ENCODE results near the gene CCL28. TPM values are rescaled to one million over a fixed set of nuclear protein-coding genes. Genes with fewer than 3 reads are reported as not detected.
"Not testable (repeated sequence)": the region's sequence is repeated elsewhere in the genome, so short reads cannot be mapped to it uniquely, and the experiment has no call there.

The CCL28 gene
- total RNA-seq, 1 experiment from 2014 or later, result not detected

- peaks cover 0 to 3% (median 1%) of the 10 kb centered on the region in 3 experiments; a peak in 2 of 7 replicates for H3K36me3 Mint-ChIP-seq (ENCODE audit: insufficient read depth in 1 of 3, low read depth in 3 of 3)
- Histone ChIP-seq H2AK5ac (ENCODE audit: insufficient read length, low read length) (no peak overlapping the region), H3K18ac (ENCODE audit: insufficient read length, low read depth, low read length) (no peak overlapping the region), H3K4me2 (ENCODE audit: insufficient read depth, insufficient read length, low read length) (no peak overlapping the region), H3K9me3 (ENCODE audit: control insufficient read depth, low read depth, low read length) (no peaks in the 10 kb centered on the region), H2BK5ac (ENCODE audit: insufficient read length, low read length) (no peak overlapping the region), H4K91ac (ENCODE audit: insufficient read length, low read depth, low read length) (no peak overlapping the region), H4K20me1 (ENCODE audit: control insufficient read depth, insufficient read depth, insufficient read length) (no peaks in the 10 kb centered on the region), H3K9ac (ENCODE audit: extremely low read depth, insufficient read length, low read length) (no peak overlapping the region), H3K79me2 (ENCODE audit: insufficient read depth, low read length) (no peaks in the 10 kb centered on the region), H2BK120ac (ENCODE audit: low read depth, low read length, poor library complexity, severe bottlenecking) (no peak overlapping the region), H3K27me3 (ENCODE audit: insufficient read depth, low read length) (no peaks in the 10 kb centered on the region), H3T11ph (ENCODE audit: low read length) (no peak overlapping the region), H3K23me2 (ENCODE audit: insufficient read length, low read depth, low read length, poor library complexity, severe bottlenecking) (no peaks in the 10 kb centered on the region), H4K8ac (replicated peaks; ENCODE audit: insufficient read length, low read depth, low read length) (no peak overlapping the region), H2BK12ac (ENCODE audit: insufficient read length, low read depth, low read length) (no peak overlapping the region), H3K4ac (ENCODE audit: low read depth, low read length) (no peak overlapping the region), H3K4me1 (ENCODE audit: insufficient read depth, low read length) (no peaks in the 10 kb centered on the region; the same call in 1 of the 2 replicates), H4K5ac (ENCODE audit: insufficient read length, low read depth, low read length) (no peak overlapping the region), H3K14ac (ENCODE audit: insufficient read depth, low read length) (no peak overlapping the region; the same call in 1 of the 2 replicates), H2AFZ (ENCODE audit: low read length) (no peak overlapping the region), H3K79me1 (ENCODE audit: insufficient read depth, low read depth, low read length, poor library complexity, severe bottlenecking) (no peaks in the 10 kb centered on the region), H3K27ac (ENCODE audit: insufficient read length, low read depth, low read length) (no peak overlapping the region), H2BK15ac (ENCODE audit: low read depth, low read length) (no peak overlapping the region), H2BK20ac (ENCODE audit: low read depth, low read length, poor library complexity, severe bottlenecking) (no peak overlapping the region), H3K23ac (ENCODE audit: insufficient read length, low read depth, low read length) (no peak overlapping the region), H3K56ac (ENCODE audit: insufficient read length, low read depth, low read length) (no peak overlapping the region)
- no peak overlapping the region for H3K4me3 Mint-ChIP-seq
- no peak for DNase-seq
- H3K4me1 Mint-ChIP-seq, result 0 out of 4 replicates have a peak, but pooled peaks cover 0 to 3% of the 10 kb centered on the region in 2 experiments
- no CpG with 5 or more reads among the region's 2 CpGs for WGBS (ENCODE audit: extremely low coverage, insufficient read length, low lambda C conversion rate)
- no peak for TF ChIP-seq CTCF (conservative IDR thresholded peaks at IDR 0.05)
- H3K27ac Mint-ChIP-seq, result no peak overlapping the region
- peaks cover 0 to 6% of the 10 kb centered on the region in 2 experiments; a peak in 4 of 5 replicates for H3K9me3 Mint-ChIP-seq
- H3K27me3 Mint-ChIP-seq (ENCODE audit: low read depth), result no peaks in the 10 kb centered on the region
Observed at GRCh38 chr5:43425983-43426382, 13.8 kb upstream of the CCL28 start.

- not testable (repeated sequence) for H3K14ac ChIP-seq (ENCODE audit: insufficient read depth, low read length)
Observed at GRCh38 chr5:43423086-43423485, 10.9 kb upstream of the CCL28 start.

More at GRCh38 chr5:43423086-43423485, 10.9 kb upstream of the CCL28 start:
- not testable (repeated sequence) for H3K4me1 Mint-ChIP-seq; H3K18ac ChIP-seq (ENCODE audit: insufficient read length, low read depth, low read length); H3K4me2 ChIP-seq (ENCODE audit: insufficient read depth, insufficient read length, low read length); H3K79me2 ChIP-seq (ENCODE audit: insufficient read depth, low read length); H3K9me3 Mint-ChIP-seq; DNase-seq; H2BK12ac ChIP-seq (ENCODE audit: insufficient read length, low read depth, low read length); H3K4ac ChIP-seq (ENCODE audit: low read depth, low read length); H4K20me1 ChIP-seq (ENCODE audit: control insufficient read depth, insufficient read depth, insufficient read length); H4K91ac ChIP-seq (ENCODE audit: insufficient read length, low read depth, low read length); H4K8ac ChIP-seq (replicated peaks; ENCODE audit: insufficient read length, low read depth, low read length); H3T11ph ChIP-seq (ENCODE audit: low read length); H3K4me1 ChIP-seq (ENCODE audit: insufficient read depth, low read length); H3K9me3 ChIP-seq (ENCODE audit: control insufficient read depth, low read depth, low read length); H3K27ac ChIP-seq (ENCODE audit: insufficient read length, low read depth, low read length); H3K27me3 ChIP-seq (ENCODE audit: insufficient read depth, low read length); H3K27ac Mint-ChIP-seq; H2AK5ac ChIP-seq (ENCODE audit: insufficient read length, low read length); H2AFZ ChIP-seq (ENCODE audit: low read length); H3K23me2 ChIP-seq (ENCODE audit: insufficient read length, low read depth, low read length, poor library complexity, severe bottlenecking); H3K23ac ChIP-seq (ENCODE audit: insufficient read length, low read depth, low read length); H3K36me3 Mint-ChIP-seq (ENCODE audit: insufficient read depth in 1 of 3, low read depth in 3 of 3); H4K5ac ChIP-seq (ENCODE audit: insufficient read length, low read depth, low read length); H2BK20ac ChIP-seq (ENCODE audit: low read depth, low read length, poor library complexity, severe bottlenecking); H3K4me3 Mint-ChIP-seq; H3K79me1 ChIP-seq (ENCODE audit: insufficient read depth, low read depth, low read length, poor library complexity, severe bottlenecking); H2BK120ac ChIP-seq (ENCODE audit: low read depth, low read length, poor library complexity, severe bottlenecking); H3K9ac ChIP-seq (ENCODE audit: extremely low read depth, insufficient read length, low read length); H2BK5ac ChIP-seq (ENCODE audit: insufficient read length, low read length); H2BK15ac ChIP-seq (ENCODE audit: low read depth, low read length); H3K56ac ChIP-seq (ENCODE audit: insufficient read length, low read depth, low read length); H3K27me3 Mint-ChIP-seq (ENCODE audit: low read depth)
- no CpG with 5 or more reads among the region's 6 CpGs for WGBS (ENCODE audit: extremely low coverage, insufficient read length, low lambda C conversion rate)

Data from H9 (cell line).